Body of pancreas (tissue), 4 donors: ENCODE results near the gene ZKSCAN1. TPM values are rescaled to one million over a fixed set of nuclear protein-coding genes. Genes with fewer than 3 reads are reported as not detected.

ENCODE experiments used
- ATAC-seq: fragments of 150-250 bp; one replicate; pipeline ENCODE4 v1.9.1; 2016
- DNase-seq, 4 donors: peaks; one replicate each; pipeline ENCODE4 v3.0.0-alpha.2; 2019
- H3K27ac ChIP-seq, 4 donors: fragments of 200-600 bp; sonication (generic); 1 replicate in 3 of 4; 2 replicates in 1 of 4; pipeline versions ENCODE4 v1.5.1 to v1.6.1; 2016 to 2019; ENCODE audit warnings: mild to moderate bottlenecking in 1 of 4, mixed read lengths in 1 of 4, moderate library complexity in 1 of 4
- H3K27me3 ChIP-seq, 2 donors: fragments of 200-600 bp; sonication (generic); one replicate each; pipeline ENCODE4 v1.6.0; 2016; ENCODE audit warnings: mild to moderate bottlenecking in 1 of 2
- H3K36me3 ChIP-seq, 2 donors: fragments of 200-600 bp; sonication (generic); replicated peaks in 1 of 2; 2 replicates each; pipeline ENCODE4 v1.5.1; 2016; ENCODE audit warnings: low read depth in 2 of 2; ENCODE audit not compliant: insufficient read depth in 1 of 2
- H3K4me1 ChIP-seq: fragments of 200-600 bp; sonication (generic); one replicate; pipeline ENCODE4 v1.6.0; 2016
- H3K4me3 ChIP-seq, 2 donors: fragments of 200-600 bp; sonication (generic); 1 replicate in 1 of 2; 2 replicates in 1 of 2; pipeline ENCODE4 v1.5.1; 2016 to 2019
- H3K9me3 ChIP-seq, 3 donors: fragments of 200-600 bp; sonication (generic); 1 replicate in 2 of 3; 2 replicates in 1 of 3; pipeline ENCODE4 v1.5.1; 2016
- POLR2A ChIP-seq, 3 donors: fragments of 450-650 bp; IDR thresholded peaks; one replicate each; pipeline ENCODE4 v1.6.1; 2016; ENCODE audit warnings: antibody characterized with exemption in 3 of 3, mild to moderate bottlenecking in 2 of 3
- WGBS, 2 donors: methylation state at CpG; one replicate each; pipeline ENCODE4 v1.1.5; 2017; 5-methylcytosine and 5-hydroxymethylcytosine counted together
- intact Hi-C: fragments of 100-400 bp; cut with DNase I; formaldehyde crosslinking; loops from one replicate; pipeline ENCODE4 v1.15.1; 2023
- total RNA-seq, 2 donors: library from RNA; depleted of rRNA; stranded (reverse); fragments of >200 nt; gene quantifications; one replicate each; pipeline ENCODE4 v1.1.0, GENCODE V29; 2016
- TF ChIP-seq, protein P1 (sequence below), 7 experiments: fragments of 450-650 bp in 4 of 7; fragments of 200-600 bp in 3 of 7; sonication (generic) in 3 of 7; IDR thresholded peaks; one replicate each; pipeline ENCODE4 v1.5.1; 2016 to 2019; ENCODE audit warnings: antibody characterized with exemption in 7 of 7

ZKSCAN1 gene
- total RNA-seq, 2 donors from 2014 or later, result 31.6 to 40.2 TPM

DNA sequence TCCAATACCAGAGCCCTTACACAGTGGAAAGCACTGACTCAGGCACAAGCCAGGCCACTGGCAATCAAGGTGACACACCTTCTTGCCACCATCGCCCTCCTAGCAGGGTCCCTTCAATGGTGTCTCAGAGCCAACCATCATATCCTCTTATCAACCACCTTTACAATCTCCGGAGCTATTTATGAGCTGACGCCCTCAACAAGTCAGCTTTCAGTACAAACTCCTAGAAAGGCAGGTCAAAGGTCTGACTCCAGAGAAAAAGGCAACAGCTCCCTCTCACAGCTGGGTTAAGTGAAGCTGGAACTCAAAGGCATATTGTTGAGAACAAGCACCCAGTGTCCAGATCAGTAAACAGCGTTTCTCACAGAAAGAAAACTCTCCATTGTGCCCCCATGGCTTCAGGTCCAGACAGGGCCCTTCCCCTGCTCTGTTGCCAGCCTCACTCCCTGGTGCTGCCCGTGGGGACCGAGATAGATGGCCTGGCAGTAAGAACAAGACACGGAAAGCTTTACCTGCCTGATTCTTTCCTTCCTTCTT is 63.7 kb downstream of the ZKSCAN1 start:
- TF ChIP-seq, protein P1, sequence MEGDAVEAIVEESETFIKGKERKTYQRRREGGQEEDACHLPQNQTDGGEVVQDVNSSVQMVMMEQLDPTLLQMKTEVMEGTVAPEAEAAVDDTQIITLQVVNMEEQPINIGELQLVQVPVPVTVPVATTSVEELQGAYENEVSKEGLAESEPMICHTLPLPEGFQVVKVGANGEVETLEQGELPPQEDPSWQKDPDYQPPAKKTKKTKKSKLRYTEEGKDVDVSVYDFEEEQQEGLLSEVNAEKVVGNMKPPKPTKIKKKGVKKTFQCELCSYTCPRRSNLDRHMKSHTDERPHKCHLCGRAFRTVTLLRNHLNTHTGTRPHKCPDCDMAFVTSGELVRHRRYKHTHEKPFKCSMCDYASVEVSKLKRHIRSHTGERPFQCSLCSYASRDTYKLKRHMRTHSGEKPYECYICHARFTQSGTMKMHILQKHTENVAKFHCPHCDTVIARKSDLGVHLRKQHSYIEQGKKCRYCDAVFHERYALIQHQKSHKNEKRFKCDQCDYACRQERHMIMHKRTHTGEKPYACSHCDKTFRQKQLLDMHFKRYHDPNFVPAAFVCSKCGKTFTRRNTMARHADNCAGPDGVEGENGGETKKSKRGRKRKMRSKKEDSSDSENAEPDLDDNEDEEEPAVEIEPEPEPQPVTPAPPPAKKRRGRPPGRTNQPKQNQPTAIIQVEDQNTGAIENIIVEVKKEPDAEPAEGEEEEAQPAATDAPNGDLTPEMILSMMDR (IDR thresholded peaks at IDR 0.05), result no peak
- no peak for TF ChIP-seq POLR2A (IDR thresholded peaks at IDR 0.05)
- ATAC-seq, result no peak
- intact Hi-C loops, result loop anchor here (10.0 kb wide), 1 partner anchor 154 kb away; the partner anchor contains the start of gene GJC3
- Histone ChIP-seq H3K4me3 (no peak overlapping the region), H3K4me1 (peaks cover 37% of the 10 kb centered on the region), H3K27ac (no peak overlapping the region), H3K36me3 (peaks cover 0 to 24% of the 10 kb centered on the region in 2 donors), H3K27me3 (no peaks in the 10 kb centered on the region), H3K9me3 (no peaks in the 10 kb centered on the region)
- DNase-seq, result no peak
- WGBS, 2 donors, result 43 to 62% methylated on average over 7 of the region's 7 CpGs

DNA sequence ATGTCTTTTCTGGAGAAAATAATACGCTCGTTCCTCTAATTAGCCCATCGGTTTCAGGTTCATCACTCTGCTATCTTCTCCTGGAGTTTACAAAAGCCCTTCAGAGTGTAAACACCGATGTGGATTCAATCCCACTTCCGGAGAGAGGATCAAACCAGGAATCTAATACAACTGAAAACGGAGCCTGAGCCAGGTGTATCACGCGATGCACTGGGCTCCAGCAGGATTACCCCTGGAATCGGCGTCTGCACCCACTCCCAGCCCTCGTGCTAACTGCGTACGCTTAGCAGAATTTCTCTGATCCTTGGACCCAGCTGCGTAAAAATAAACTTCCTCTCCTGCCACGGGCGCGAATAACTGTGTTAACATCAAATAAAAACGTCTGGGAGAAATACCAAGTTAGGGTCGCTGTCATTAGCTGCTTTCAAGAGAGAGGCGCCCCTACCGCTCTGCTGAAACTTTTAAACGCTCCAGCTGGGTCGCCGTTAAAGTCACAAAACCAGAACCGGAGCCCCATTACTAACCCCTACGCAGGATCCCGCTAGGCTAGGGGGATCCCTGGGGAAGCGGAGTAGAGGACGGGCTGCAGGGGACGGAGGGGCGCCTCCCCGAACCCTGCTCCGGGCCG is 65.6 kb downstream of the ZKSCAN1 start:
- intact Hi-C loops, result no loop called here
- ATAC-seq (no peak), DNase-seq (no peak)
- H3K27me3 ChIP-seq, result no peaks in the 10 kb centered on the region
- H3K4me3 ChIP-seq, result peak overlapping the region; percentile 68 to 88
- 0 to 1% methylated on average over 24 to 34 of the region's 34 CpGs for WGBS, 2 donors
- H3K36me3 ChIP-seq, result peaks cover 0 to 8% of the 10 kb centered on the region in 2 donors
- H3K27ac ChIP-seq, result peak overlapping the region; percentile 55 to 92 (median 77)
- no peaks in the 10 kb centered on the region for H3K9me3 ChIP-seq
- H3K4me1 ChIP-seq, result peaks cover 37% of the 10 kb centered on the region
- TF ChIP-seq, protein P1 (IDR thresholded peaks at IDR 0.05), result no peak
- TF ChIP-seq POLR2A (IDR thresholded peaks at IDR 0.05), result no peak

DNA sequence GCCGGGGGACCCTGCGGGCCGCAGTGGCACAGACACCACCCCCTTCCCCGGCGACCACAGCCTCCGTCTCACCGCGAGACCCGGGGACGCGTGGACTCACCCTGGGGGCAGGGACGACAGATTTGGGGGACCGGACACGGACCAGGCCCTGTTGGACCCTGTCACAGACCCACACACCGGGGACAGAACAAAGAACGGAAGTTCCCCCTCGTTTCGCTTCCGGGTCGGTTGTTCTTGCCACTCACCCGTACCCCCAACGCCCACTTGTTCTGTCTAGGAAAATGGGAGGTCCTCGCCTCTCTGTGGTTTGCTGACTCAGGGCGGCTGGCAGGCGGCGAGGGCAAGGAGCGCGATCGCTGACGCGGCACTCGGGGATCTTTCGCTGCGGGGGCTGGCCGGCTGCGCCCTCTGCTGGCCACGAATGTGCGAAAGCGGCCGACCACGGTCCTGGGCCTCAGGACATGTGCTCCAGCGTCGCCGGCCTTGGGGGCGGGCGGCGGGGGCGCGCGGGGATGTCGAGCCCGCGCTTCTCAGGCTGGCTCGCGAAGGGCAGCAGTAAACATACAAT is 66.2 kb downstream of the ZKSCAN1 start, which contains the start of gene ZNF3:
Gene ZNF3 (minus strand): TSS at position 189 of the 568 bp plus-strand sequence. CDS start 4,366 bp downstream, outside the sequence.
- Histone ChIP-seq H3K27ac (peak within 1 kb of the TSS; percentile 65 to 92 (median 85)), H3K4me3 (peak within 1 kb of the TSS; percentile 68 to 88), H3K27me3 (no peaks in the 10 kb centered on the region), H3K36me3 (peaks cover 0 to 6% of the 10 kb centered on the region in 2 donors), H3K9me3 (no peaks in the 10 kb centered on the region), H3K4me1 (peaks cover 37% of the 10 kb centered on the region)
- DNase-seq (peak; percentile 98 to 99 (median 98)), ATAC-seq (peak; percentile 96)
- intact Hi-C loops, result no loop called here
- TF ChIP-seq, protein P1 (IDR thresholded peaks at IDR 0.05), result peak; percentile 94 to 99 (median 96)
- TF ChIP-seq POLR2A (IDR thresholded peaks at IDR 0.05), result peak; percentile 61 to 89 (median 87)
- 0 to 1% methylated on average over 12 to 48 of the region's 55 CpGs for WGBS, 2 donors

DNA sequence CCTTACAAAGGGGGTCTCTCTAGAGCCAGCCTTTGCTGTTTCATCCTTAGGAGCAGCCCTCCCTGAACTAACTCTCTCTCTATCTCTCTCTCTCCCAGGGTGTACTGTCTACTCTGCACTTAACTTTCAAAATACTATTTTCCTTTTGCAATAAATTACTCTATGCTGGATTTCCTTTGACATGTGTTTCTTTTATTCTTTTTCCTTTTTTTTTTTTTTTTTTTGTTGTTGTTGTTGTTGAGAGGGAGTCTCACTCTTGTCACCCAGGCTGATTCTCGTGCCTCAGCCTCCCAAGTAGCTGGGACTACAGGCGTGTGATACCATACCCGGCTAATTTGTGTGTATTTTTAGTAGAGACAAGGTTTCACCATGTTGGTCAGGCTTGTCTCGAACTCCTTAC is 67.6 kb downstream of the ZKSCAN1 start:
- 63 to 66% methylated on average over 4 of the region's 4 CpGs for WGBS, 2 donors
- intact Hi-C loops, result no loop called here
- H3K4me3 ChIP-seq, result no peak overlapping the region
- no peaks in the 10 kb centered on the region for H3K36me3 ChIP-seq
- H3K4me1 ChIP-seq, result peaks cover 39% of the 10 kb centered on the region
- no peaks in the 10 kb centered on the region for H3K9me3 ChIP-seq
- ATAC-seq, result no peak
- peak overlapping the region; percentile 12 to 92 (median 85) for H3K27ac ChIP-seq
- TF ChIP-seq, protein P1 (IDR thresholded peaks at IDR 0.05), result no peak
- no peak for TF ChIP-seq POLR2A (IDR thresholded peaks at IDR 0.05)
- DNase-seq, result no peak
- H3K27me3 ChIP-seq, result no peaks in the 10 kb centered on the region
